ENCODE measurements around the gene RPL22L1. TPM values are rescaled to one million over a fixed set of nuclear protein-coding genes. Genes with fewer than 3 reads are reported as not detected.

Gene RPL22L1
- polyA plus RNA-seq, 3 donors: 26.8 to 63.8 (median 37.4) TPM

DNA sequence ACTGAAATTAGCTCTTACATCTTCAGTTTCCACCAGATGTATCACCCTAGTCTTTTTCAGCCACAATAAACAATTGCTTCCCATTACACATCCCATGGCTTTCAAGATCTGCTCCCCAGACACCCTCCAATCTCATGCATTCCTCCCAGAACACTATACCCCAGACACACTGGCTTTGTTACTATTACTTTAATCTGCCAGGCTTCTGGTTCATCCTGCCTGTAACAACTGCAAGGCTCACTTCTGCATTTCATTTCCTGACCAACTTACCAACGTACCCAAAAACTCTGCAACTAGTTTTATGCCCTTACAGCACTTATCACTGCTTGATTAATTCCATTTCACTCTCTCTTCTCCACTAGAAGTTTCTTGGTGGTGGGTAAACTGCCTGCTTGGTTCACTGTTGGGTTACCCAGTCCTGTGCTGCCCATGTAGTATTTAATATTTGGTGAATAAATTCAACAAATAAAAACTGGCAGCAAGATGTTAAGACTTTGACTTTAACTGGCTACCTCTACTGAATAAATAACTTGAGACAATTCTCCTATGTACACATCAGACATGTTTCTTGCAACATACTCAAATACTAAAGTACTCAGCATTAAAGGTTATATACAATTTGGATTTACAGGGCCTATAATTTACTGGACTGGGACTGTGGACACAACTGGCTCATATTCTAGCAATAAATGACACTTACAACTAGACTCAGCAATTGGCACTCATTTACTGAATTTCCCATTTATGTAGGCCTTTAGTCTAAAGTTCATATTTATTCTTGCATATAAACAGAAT, 2.7 kb downstream of the RPL22L1 start:
- no peak overlapping the region for H3K9ac ChIP-seq (ENCODE audit: insufficient read depth, low read length, poor library complexity, severe bottlenecking)
- intact Hi-C loops (cut with micrococcal nuclease): no loop called here
- peak overlapping the region; percentile 73 for H3K4me2 ChIP-seq (replicated peaks; ENCODE audit: extremely low read depth, low read length, poor library complexity, severe bottlenecking)
- no peak overlapping the region for H2AFZ ChIP-seq (ENCODE audit: insufficient read depth, low read depth, low read length, poor library complexity, severe bottlenecking)
- peak overlapping the region in 1 of 2 donors; percentile 76 for H3K27ac ChIP-seq (ENCODE audit: low read depth in 1 of 2, low read length in 2 of 2)
- H3K9me3 ChIP-seq (replicated peaks in 1 of 2; ENCODE audit: control insufficient read depth in 1 of 2, insufficient read depth in 1 of 2, low read length in 2 of 2): no peaks in the 10 kb centered on the region
- TF ChIP-seq, protein P1, sequence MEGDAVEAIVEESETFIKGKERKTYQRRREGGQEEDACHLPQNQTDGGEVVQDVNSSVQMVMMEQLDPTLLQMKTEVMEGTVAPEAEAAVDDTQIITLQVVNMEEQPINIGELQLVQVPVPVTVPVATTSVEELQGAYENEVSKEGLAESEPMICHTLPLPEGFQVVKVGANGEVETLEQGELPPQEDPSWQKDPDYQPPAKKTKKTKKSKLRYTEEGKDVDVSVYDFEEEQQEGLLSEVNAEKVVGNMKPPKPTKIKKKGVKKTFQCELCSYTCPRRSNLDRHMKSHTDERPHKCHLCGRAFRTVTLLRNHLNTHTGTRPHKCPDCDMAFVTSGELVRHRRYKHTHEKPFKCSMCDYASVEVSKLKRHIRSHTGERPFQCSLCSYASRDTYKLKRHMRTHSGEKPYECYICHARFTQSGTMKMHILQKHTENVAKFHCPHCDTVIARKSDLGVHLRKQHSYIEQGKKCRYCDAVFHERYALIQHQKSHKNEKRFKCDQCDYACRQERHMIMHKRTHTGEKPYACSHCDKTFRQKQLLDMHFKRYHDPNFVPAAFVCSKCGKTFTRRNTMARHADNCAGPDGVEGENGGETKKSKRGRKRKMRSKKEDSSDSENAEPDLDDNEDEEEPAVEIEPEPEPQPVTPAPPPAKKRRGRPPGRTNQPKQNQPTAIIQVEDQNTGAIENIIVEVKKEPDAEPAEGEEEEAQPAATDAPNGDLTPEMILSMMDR (IDR thresholded peaks at IDR 0.05): no peak
- H3K4me3 ChIP-seq (replicated peaks in 1 of 3; ENCODE audit: low read depth in 2 of 3, low read length in 3 of 3): peak overlapping the region in 1 of 3 experiments; percentile 90
- WGBS (ENCODE audit: insufficient coverage): no CpG with 5 or more reads among the region's 1 CpG
- peaks cover 18 to 26% of the 10 kb centered on the region in 2 donors for H3K36me3 Mint-ChIP-seq
- H3K4me1 ChIP-seq (ENCODE audit: control insufficient read depth in 1 of 2, insufficient read depth in 2 of 2, low read length in 2 of 2): peaks cover 42 to 52% of the 10 kb centered on the region in 2 donors
- H3K27ac Mint-ChIP-seq: peak overlapping the region; percentile 68 to 93 (median 87)
- peaks cover 38% of the 10 kb centered on the region for H3K4me1 Mint-ChIP-seq
- H3K9me3 Mint-ChIP-seq: no peaks in the 10 kb centered on the region
- H4K20me1 ChIP-seq (ENCODE audit: insufficient read depth, low read length): peaks cover 25% of the 10 kb centered on the region
- peaks cover 13 to 27% of the 10 kb centered on the region in 2 donors for H3K36me3 ChIP-seq (replicated peaks in 1 of 2; ENCODE audit: control insufficient read depth in 1 of 2, insufficient read depth in 2 of 2, low read length in 2 of 2)
- H3K27me3 ChIP-seq (ENCODE audit: control insufficient read depth in 2 of 2, insufficient read depth in 2 of 2, low read length in 2 of 2): no peaks in the 10 kb centered on the region
- peak overlapping the region; percentile 64 to 70 for H3K4me3 Mint-ChIP-seq
- no peaks in the 10 kb centered on the region for H3K27me3 Mint-ChIP-seq (ENCODE audit: low read depth in 3 of 3)
- H3K79me2 ChIP-seq (ENCODE audit: insufficient read depth, low read length): peaks cover 35% of the 10 kb centered on the region
- peak; percentile 33 to 48 (median 47) for DNase-seq

DNA sequence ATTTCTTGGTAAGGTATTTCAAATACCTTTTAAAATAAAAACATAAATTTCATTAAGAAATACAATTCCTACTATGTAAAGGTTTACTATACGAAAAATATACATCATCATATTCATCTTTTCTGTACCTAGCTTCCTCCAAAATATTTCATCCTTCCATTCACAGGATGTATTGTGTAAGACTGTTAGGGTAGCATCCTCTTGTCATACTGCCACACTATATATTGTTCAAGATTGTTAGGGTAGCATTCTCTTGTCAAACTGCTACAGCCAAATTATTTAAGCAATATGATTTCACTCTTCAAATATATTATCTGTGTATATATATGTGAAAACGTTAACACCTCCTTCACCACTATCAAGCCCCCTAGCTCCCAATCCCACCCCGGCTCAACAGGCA, 3.5 kb downstream of the RPL22L1 start:
- H3K9me3 Mint-ChIP-seq: no peaks in the 10 kb centered on the region
- Histone ChIP-seq H3K4me1 (ENCODE audit: control insufficient read depth in 1 of 2, insufficient read depth in 2 of 2, low read length in 2 of 2) (peaks cover 42 to 52% of the 10 kb centered on the region in 2 donors), H3K9ac (ENCODE audit: insufficient read depth, low read length, poor library complexity, severe bottlenecking) (no peak overlapping the region), H3K27me3 (ENCODE audit: control insufficient read depth in 2 of 2, insufficient read depth in 2 of 2, low read length in 2 of 2) (no peaks in the 10 kb centered on the region), H3K9me3 (replicated peaks in 1 of 2; ENCODE audit: control insufficient read depth in 1 of 2, insufficient read depth in 1 of 2, low read length in 2 of 2) (no peaks in the 10 kb centered on the region), H3K4me2 (replicated peaks; ENCODE audit: extremely low read depth, low read length, poor library complexity, severe bottlenecking) (peak overlapping the region; percentile 73), H4K20me1 (ENCODE audit: insufficient read depth, low read length) (peaks cover 25% of the 10 kb centered on the region), H3K4me3 (replicated peaks in 1 of 3; ENCODE audit: low read depth in 2 of 3, low read length in 3 of 3) (peak overlapping the region in 1 of 3 experiments; percentile 90), H3K36me3 (replicated peaks in 1 of 2; ENCODE audit: control insufficient read depth in 1 of 2, insufficient read depth in 2 of 2, low read length in 2 of 2) (peaks cover 13 to 27% of the 10 kb centered on the region in 2 donors), H2AFZ (ENCODE audit: insufficient read depth, low read depth, low read length, poor library complexity, severe bottlenecking) (no peak overlapping the region), H3K27ac (ENCODE audit: low read depth in 1 of 2, low read length in 2 of 2) (peak overlapping the region in 1 of 2 donors; percentile 76), H3K79me2 (ENCODE audit: insufficient read depth, low read length) (peaks cover 35% of the 10 kb centered on the region)
- H3K27ac Mint-ChIP-seq: peak overlapping the region in 5 of 7 donors; percentile 75 to 93 (median 91)
- peaks cover 18 to 26% of the 10 kb centered on the region in 2 donors for H3K36me3 Mint-ChIP-seq
- peaks cover 38% of the 10 kb centered on the region for H3K4me1 Mint-ChIP-seq
- no peak for DNase-seq
- H3K27me3 Mint-ChIP-seq (ENCODE audit: low read depth in 3 of 3): no peaks in the 10 kb centered on the region
- intact Hi-C loops (cut with micrococcal nuclease): no loop called here
- H3K4me3 Mint-ChIP-seq: no peak overlapping the region
- TF ChIP-seq, protein P1 (IDR thresholded peaks at IDR 0.05): no peak
- no CpG with 5 or more reads among the region's 3 CpGs for WGBS (ENCODE audit: insufficient coverage)
